Measurements from ENCODE around the gene LAMP1. TPM values are rescaled to one million over a fixed set of nuclear protein-coding genes. Genes with fewer than 3 reads are reported as not detected.
"Not testable (repeated sequence)": the region's sequence is repeated elsewhere in the genome, so short reads cannot be mapped to it uniquely, and the experiment has no call there.

The LAMP1 gene
- total RNA-seq, 6 experiments from 2014 or later = 154 to 233 (median 197) TPM

GRCh38 chr13:113367020-113367560, 70.1 kb downstream of the LAMP1 start:
- Histone ChIP-seq H3K36me3 (no peaks in the 10 kb centered on the region), H3K4me1 (peaks cover 0 to 8% (median 0%) of the 10 kb centered on the region in 4 donors), H3K4me3 (no peak overlapping the region), H3K27me3 (no peaks in the 10 kb centered on the region), H3K27ac (no peak overlapping the region), H3K9me3 (no peaks in the 10 kb centered on the region)
- WGBS (ENCODE audit: insufficient coverage, low coverage, low lambda C conversion rate, missing lambda C conversion rate) = 68% methylated on average over 12 of the region's 15 CpGs
- TF ChIP-seq CTCF (IDR thresholded peaks at IDR 0.05) (no peak), POLR2A (IDR thresholded peaks at IDR 0.05) (no peak)
- intact Hi-C loops (cut with DNase I) = no loop called here
- DNase-seq (no peak), ATAC-seq (no peak)

- H3K4me3 ChIP-seq = no peak overlapping the region
- DNase-seq (no peak), ATAC-seq (no peak)
- 78% methylated on average over 3 of the region's 6 CpGs for WGBS (ENCODE audit: insufficient coverage, low coverage, low lambda C conversion rate, missing lambda C conversion rate)
- no peak for TF ChIP-seq CTCF (IDR thresholded peaks at IDR 0.05)
- no peak for TF ChIP-seq POLR2A (IDR thresholded peaks at IDR 0.05)
- H3K27me3 ChIP-seq = no peaks in the 10 kb centered on the region
- no peak overlapping the region for H3K27ac ChIP-seq
- H3K9me3 ChIP-seq = no peaks in the 10 kb centered on the region
- intact Hi-C loops (cut with DNase I) = no loop called here
- H3K4me1 ChIP-seq = peaks cover 0 to under 1% (median 0%) of the 10 kb centered on the region in 4 donors
- no peaks in the 10 kb centered on the region for H3K36me3 ChIP-seq
Observed at GRCh38 chr13:113367771-113368170, 70.7 kb downstream of the LAMP1 start.

- WGBS (ENCODE audit: insufficient coverage, low coverage, low lambda C conversion rate, missing lambda C conversion rate) = 97% methylated on average over 5 of the region's 6 CpGs
- H3K4me3 ChIP-seq; H3K27ac ChIP-seq; H3K4me1 ChIP-seq; DNase-seq; H3K36me3 ChIP-seq; ATAC-seq; H3K9me3 ChIP-seq; H3K27me3 ChIP-seq; intact Hi-C loops (cut with DNase I): not testable (repeated sequence)
Observed at GRCh38 chr13:113368353-113368752, 71.3 kb downstream of the LAMP1 start.

GRCh38 chr13:113369189-113369588, 72.2 kb downstream of the LAMP1 start:
- TF ChIP-seq CTCF (IDR thresholded peaks at IDR 0.05) = no peak
- TF ChIP-seq POLR2A (IDR thresholded peaks at IDR 0.05) = no peak
- WGBS (ENCODE audit: insufficient coverage, low coverage, low lambda C conversion rate, missing lambda C conversion rate) = 47% methylated on average over 3 of the region's 29 CpGs
- Histone ChIP-seq H3K36me3 (no peaks in the 10 kb centered on the region), H3K27ac (no peak overlapping the region), H3K4me1 (no peaks in the 10 kb centered on the region), H3K4me3 (no peak overlapping the region), H3K9me3 (no peaks in the 10 kb centered on the region), H3K27me3 (no peaks in the 10 kb centered on the region)
- DNase-seq (no peak), ATAC-seq (no peak)
- intact Hi-C loops (cut with DNase I) = no loop called here

GRCh38 chr13:113369881-113370280, 72.8 kb downstream of the LAMP1 start:
- no peaks in the 10 kb centered on the region for H3K4me1 ChIP-seq
- no peak overlapping the region for H3K27ac ChIP-seq
- DNase-seq = no peak
- WGBS (ENCODE audit: insufficient coverage, low coverage, low lambda C conversion rate, missing lambda C conversion rate) = 81% methylated on average over 7 of the region's 10 CpGs
- no peak for ATAC-seq
- no peaks in the 10 kb centered on the region for H3K36me3 ChIP-seq
- TF ChIP-seq CTCF (IDR thresholded peaks at IDR 0.05) = no peak
- TF ChIP-seq POLR2A (IDR thresholded peaks at IDR 0.05) = no peak
- H3K9me3 ChIP-seq = no peaks in the 10 kb centered on the region
- intact Hi-C loops (cut with DNase I) = loop anchor here in 1 of 2 donors (10.0 kb wide), 1 partner anchor 85 kb away; no protein-coding TSS in a partner anchor
- H3K27me3 ChIP-seq = no peaks in the 10 kb centered on the region
- H3K4me3 ChIP-seq = no peak overlapping the region

All from right lobe of liver (tissue), 6 donors.